T1000 (cell line): ENCODE results near the gene MCAT.

ENCODE experiments used
- DNase-seq: peaks from one replicate; lab custom pipeline; 2025; ENCODE audit warnings: mixed read lengths; lab: John Stamatoyannopoulos, UW

Gene MCAT

DNA sequence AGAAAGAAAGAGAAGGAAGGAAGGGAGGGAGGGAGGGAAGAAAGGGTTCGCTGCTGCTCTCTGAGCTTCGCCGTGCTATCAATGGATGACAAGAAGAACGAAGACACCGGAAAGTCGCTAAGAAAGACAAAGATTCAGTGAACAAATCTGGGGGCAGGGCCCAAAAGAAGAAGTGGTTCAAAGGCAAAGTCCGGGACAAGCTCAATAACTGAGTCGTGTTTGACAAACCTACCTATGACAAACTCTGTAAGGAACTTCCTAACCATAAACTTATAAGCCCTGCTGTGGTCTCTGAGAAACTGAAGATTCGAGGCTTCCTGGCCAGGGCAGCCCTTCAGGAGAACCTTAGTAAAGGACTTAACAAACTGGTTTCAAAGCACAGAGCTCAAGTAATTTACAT, 51.1 kb downstream of the MCAT start:
- DNase-seq: no peak

DNA sequence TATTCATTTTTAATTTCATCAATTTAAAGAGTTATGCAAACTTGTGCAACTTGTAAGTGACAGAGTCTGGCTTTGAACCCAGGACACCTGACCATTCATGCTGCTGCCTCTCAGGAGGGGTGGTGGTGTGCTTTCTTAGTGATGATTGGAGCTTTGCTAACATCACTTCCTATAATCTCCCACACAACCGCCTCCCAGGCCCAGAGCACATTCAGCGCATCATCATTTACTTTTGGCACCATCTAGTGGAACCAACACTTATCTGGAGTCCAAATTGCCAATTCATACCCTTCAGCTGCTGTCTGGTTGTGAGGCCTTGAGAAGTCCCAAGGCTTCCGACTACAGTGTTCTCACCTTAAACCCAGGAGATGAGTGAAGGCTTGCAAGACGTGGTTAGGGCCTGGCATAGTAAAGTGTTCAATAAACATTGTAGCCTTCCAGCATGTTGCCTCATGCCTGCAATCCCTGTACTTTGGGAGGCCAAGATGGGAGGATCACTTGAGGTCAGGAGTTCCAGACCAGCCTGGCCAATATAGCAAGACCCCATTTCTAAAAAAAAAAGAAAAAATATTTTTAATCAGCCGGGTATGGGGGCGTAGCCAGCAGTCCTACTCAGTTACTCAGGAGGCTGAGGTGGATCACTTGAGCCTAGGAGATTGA, 52.9 kb downstream of the MCAT start:
- peak; percentile 21 for DNase-seq

DNA sequence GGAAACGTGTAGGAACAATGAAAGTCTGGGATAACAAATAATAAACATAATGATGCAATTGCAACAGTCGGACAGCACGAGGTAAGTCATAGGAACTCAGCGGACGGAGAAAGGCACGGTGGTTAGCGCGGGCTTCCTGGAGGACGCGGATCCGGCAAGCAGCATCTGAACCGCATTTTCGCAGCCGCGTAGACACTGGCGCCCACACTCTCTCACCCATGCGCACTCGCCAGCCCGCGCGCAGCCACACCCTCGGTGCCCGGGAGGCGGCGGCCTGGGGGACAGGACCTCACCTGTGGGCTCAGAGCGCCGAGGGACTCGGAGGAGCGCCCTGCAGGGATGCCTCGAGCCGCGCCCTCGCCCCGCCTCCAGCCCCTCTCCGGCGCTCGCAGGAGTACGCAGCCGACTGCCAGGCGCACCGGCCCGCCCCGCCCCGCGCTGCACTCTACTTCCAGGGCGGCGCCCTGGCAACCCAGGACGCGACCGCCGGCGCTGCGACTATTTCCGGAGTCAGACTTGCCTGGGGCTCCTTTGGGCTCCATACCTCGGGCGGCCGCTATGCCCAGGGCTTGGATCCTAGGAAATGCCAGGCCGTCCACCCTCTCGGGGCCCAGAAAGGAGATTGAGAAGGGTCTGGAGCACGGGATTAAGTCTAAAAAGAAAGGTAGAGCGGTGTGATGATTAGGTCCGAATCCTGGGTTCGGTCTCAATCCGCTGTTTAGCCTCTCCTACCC, 54.0 kb downstream of the MCAT start, which contains the start of gene TTLL1:
TTLL1 (minus strand) TSS at position 408 of the 734 bp plus-strand sequence. CDS start 13,805 bp downstream, outside the sequence.
- peak; percentile 73 for DNase-seq

DNA sequence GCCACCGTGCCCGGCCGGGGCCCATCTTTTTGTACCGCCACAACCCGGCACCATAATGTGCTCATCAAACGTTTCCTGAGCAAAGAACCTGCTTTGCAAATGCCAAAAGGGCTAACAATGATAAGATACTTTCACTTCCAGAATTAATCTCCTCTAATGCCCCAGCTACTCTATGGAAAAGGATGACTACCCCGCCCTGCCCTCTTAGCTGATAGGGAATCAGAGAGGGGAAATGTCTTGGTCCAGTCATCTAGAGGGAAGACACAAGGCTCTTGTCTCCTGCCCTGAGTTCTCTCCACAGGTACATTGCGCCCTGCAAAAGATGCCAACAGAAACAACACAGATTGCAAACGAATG, 54.6 kb downstream of the MCAT start:
- no peak for DNase-seq

DNA sequence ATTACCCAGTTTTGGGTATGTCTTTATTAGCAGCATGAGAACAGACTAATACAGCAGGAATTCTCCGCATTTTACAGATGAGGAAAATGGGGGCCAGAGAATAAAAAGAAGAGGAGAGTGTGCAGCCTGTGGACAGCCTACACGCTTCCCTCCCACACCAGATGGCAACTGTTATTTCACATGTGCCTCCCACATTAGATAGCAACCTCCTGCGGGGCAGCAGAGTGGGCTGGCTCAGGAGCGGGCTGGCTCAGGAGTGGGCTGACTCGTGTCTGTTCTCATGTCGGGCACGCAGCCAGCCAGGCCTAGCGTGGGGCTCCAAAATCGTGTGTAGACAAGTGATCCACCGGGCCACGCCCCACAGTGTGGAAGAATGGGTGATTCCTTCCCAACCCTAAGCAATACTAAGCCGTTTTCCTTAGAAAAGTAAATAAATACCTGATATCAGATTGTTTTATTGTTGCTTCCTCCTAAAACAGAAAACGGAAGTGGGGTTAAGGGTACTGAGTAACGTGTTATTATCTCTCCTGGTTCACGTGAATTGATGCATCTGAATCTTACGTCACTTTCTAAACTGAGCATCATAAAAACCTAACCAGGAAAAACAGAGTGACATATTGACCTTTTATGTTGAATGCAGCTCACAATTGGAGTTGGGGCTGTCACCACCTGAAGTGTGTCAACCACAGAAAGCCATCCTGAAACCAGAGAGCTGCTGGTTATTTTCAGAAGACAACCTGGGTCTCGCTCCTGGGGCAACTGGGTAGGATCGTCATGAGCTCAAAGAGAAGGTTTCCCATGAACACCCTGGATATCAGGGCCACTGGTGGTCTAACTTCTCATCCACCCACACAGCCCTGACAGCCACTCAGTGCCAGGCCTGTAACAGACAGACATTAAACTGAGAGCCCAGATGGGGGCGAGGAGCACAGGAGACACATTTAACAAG, 57.3 kb downstream of the MCAT start:
- no peak for DNase-seq
